IPS-18c (cell line): ENCODE measurements around the gene ANKRD35.
"Not testable (repeated sequence)": the region's sequence is repeated elsewhere in the genome, so short reads cannot be mapped to it uniquely, and the experiment has no call there.

Experiments used
- H3K4me3 ChIP-seq: 2 replicates; pipeline ENCODE4 v1.7.0; 2013; ENCODE audit warnings: low read depth, mild to moderate bottlenecking, low read length, moderate library complexity; ENCODE audit not compliant: insufficient read depth
- H3K9me3 ChIP-seq: one replicate; pipeline ENCODE4 v1.6.1; 2013; ENCODE audit warnings: mild to moderate bottlenecking, low read length, moderate library complexity; ENCODE audit not compliant: control insufficient read depth, insufficient read depth

The ANKRD35 gene

GRCh38 chr1:145830810-145831209 lies 54.9 kb downstream of the ANKRD35 start:
- not testable (repeated sequence) for H3K9me3 ChIP-seq, H3K4me3 ChIP-seq

- Histone ChIP-seq H3K9me3 (no peaks in the 10 kb centered on the region), H3K4me3 (no peak overlapping the region)
These were observed 57.2 kb downstream of the ANKRD35 start for GRCh38 chr1:145828367-145829026.

- H3K4me3 ChIP-seq = no peak overlapping the region
- no peaks in the 10 kb centered on the region for H3K9me3 ChIP-seq
These were observed 57.7 kb downstream of the ANKRD35 start for GRCh38 chr1:145827966-145828365.

GRCh38 chr1:145826030-145826429 lies 59.6 kb downstream of the ANKRD35 start:
- no peak overlapping the region for H3K4me3 ChIP-seq

GRCh38 chr1:145824499-145824842 lies 61.2 kb downstream of the ANKRD35 start:
- no peaks in the 10 kb centered on the region for H3K9me3 ChIP-seq
- peak overlapping the region; percentile 92 for H3K4me3 ChIP-seq

More at GRCh38 chr1:145826030-145826429, 59.6 kb downstream of the ANKRD35 start:
- H3K9me3 ChIP-seq = no peaks in the 10 kb centered on the region

- no peaks in the 10 kb centered on the region for H3K9me3 ChIP-seq
- H3K4me3 ChIP-seq = peak within 1 kb of the TSS; percentile 92
These were observed 61.8 kb downstream of the ANKRD35 start, which contains the start of the genes POLR3C and RNF115 for GRCh38 chr1:145823565-145824498. Gene POLR3C (plus strand): TSS chr1:145824200. CDS start chr1:145825777, 1,577 bp downstream. Gene RNF115 (minus strand): TSS chr1:145824095. CDS start chr1:145823873, 222 bp downstream.

- not testable (repeated sequence) for H3K4me3 ChIP-seq
These were observed 62.8 kb downstream of the ANKRD35 start for GRCh38 chr1:145822779-145823331.

GRCh38 chr1:145818095-145818494 lies 67.6 kb downstream of the ANKRD35 start:
- not testable (repeated sequence) for H3K4me3 ChIP-seq

More at GRCh38 chr1:145822779-145823331, 62.8 kb downstream of the ANKRD35 start:
- not testable (repeated sequence) for H3K9me3 ChIP-seq

More at GRCh38 chr1:145818095-145818494, 67.6 kb downstream of the ANKRD35 start:
- H3K9me3 ChIP-seq = not testable (repeated sequence)
